ENCODE measurements around the gene TMPRSS9. TPM values are rescaled to one million over a fixed set of nuclear protein-coding genes. Genes with fewer than 3 reads are reported as not detected.

The TMPRSS9 gene
- total RNA-seq, 2 donors from 2014 or later = 0.25 to 0.34 TPM

- intact Hi-C loops (cut with DNase I, micrococcal nuclease) = no loop called here
- DNase-seq (no peak), ATAC-seq (no peak)
Measured at GRCh38 chr19:2353887-2354592, 6.0 kb upstream of the TMPRSS9 start.

GRCh38 chr19:2354670-2355069, 5.4 kb upstream of the TMPRSS9 start:
- ATAC-seq (no peak), DNase-seq (no peak)
- intact Hi-C loops (cut with DNase I, micrococcal nuclease) = no loop called here

GRCh38 chr19:2355168-2356035, 4.7 kb upstream of the TMPRSS9 start:
- intact Hi-C loops (cut with DNase I, micrococcal nuclease) = no loop called here
- DNase-seq (no peak), ATAC-seq (no peak)

- ATAC-seq (no peak), DNase-seq (no peak)
Measured at GRCh38 chr19:2356036-2356646, 3.9 kb upstream of the TMPRSS9 start.

GRCh38 chr19:2357279-2358206, 2.5 kb upstream of the TMPRSS9 start:
- intact Hi-C loops (cut with DNase I, micrococcal nuclease) = no loop called here

More at GRCh38 chr19:2356036-2356646, 3.9 kb upstream of the TMPRSS9 start:
- intact Hi-C loops (cut with DNase I, micrococcal nuclease) = no loop called here

GRCh38 chr19:2358548-2359173, 1.4 kb upstream of the TMPRSS9 start:
- DNase-seq (no peak), ATAC-seq (peak; percentile 53)
- intact Hi-C loops (cut with DNase I, micrococcal nuclease) = no loop called here

More at GRCh38 chr19:2357279-2358206, 2.5 kb upstream of the TMPRSS9 start:
- DNase-seq (no peak), ATAC-seq (no peak)

GRCh38 chr19:2360833-2361232, 768 bp downstream of the TMPRSS9 start:
- no peak for DNase-seq
- peak; percentile 11 for ATAC-seq
- intact Hi-C loops (cut with DNase I, micrococcal nuclease) = no loop called here

GRCh38 chr19:2361246-2362045, 1.4 kb downstream of the TMPRSS9 start:
- no peak for ATAC-seq
- DNase-seq = no peak
- intact Hi-C loops (cut with DNase I, micrococcal nuclease) = no loop called here

GRCh38 chr19:2362046-2362969, 2.2 kb downstream of the TMPRSS9 start:
- intact Hi-C loops (cut with DNase I, micrococcal nuclease) = no loop called here
- ATAC-seq (no peak), DNase-seq (no peak)

- no peak for ATAC-seq
- no peak for DNase-seq
- intact Hi-C loops (cut with DNase I, micrococcal nuclease) = no loop called here
Measured at GRCh38 chr19:2362970-2363300, 2.9 kb downstream of the TMPRSS9 start.

GRCh38 chr19:2363419-2363818, 3.4 kb downstream of the TMPRSS9 start:
- intact Hi-C loops (cut with DNase I, micrococcal nuclease) = no loop called here
- ATAC-seq = no peak
- no peak for DNase-seq

- intact Hi-C loops (cut with DNase I, micrococcal nuclease) = no loop called here
- ATAC-seq = no peak
Measured at GRCh38 chr19:2365201-2365970, 5.3 kb downstream of the TMPRSS9 start.

GRCh38 chr19:2371656-2372055, 11.6 kb downstream of the TMPRSS9 start:
- DNase-seq (no peak), ATAC-seq (no peak)
- intact Hi-C loops (cut with DNase I, micrococcal nuclease) = no loop called here

More at GRCh38 chr19:2365201-2365970, 5.3 kb downstream of the TMPRSS9 start:
- no peak for DNase-seq

GRCh38 chr19:2372076-2372612, 12.1 kb downstream of the TMPRSS9 start:
- intact Hi-C loops (cut with DNase I, micrococcal nuclease) = no loop called here
- ATAC-seq (no peak), DNase-seq (no peak)

- DNase-seq = no peak
- ATAC-seq = no peak
- intact Hi-C loops (cut with DNase I, micrococcal nuclease) = no loop called here
Measured at GRCh38 chr19:2374808-2375207, 14.7 kb downstream of the TMPRSS9 start.
